ENCODE measurements around the gene PTPRB.

The PTPRB gene

DNA sequence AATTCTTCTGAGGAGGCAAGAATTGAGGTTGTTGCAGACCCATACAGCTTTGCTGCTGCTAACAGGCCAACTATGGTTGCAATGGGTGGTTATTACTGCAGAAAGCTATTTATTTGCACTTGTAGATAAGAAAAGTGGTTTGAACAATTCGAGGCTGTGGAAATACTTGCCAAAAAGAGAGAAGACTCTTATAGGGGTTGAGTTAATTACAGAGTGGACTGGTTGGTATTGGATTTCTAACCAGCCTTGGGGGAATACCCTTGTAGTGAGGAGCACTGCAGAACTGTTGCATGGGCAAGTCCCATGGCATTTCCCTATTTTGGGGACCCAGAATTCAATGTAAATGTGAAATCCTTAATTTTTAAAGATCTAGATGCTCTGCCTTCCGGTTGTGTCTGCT lies 150.6 kb downstream of the PTPRB start:
- Histone ChIP-seq H3K36me3 (no peaks in the 10 kb centered on the region), H3K4me1 (no peaks in the 10 kb centered on the region), H3K9me3 (no peaks in the 10 kb centered on the region), H3K4me3 (ENCODE audit: low read depth, low read length) (no peak overlapping the region), H3K27me3 (no peaks in the 10 kb centered on the region)
- DNase-seq, result no peak
- TF ChIP-seq, protein P1, sequence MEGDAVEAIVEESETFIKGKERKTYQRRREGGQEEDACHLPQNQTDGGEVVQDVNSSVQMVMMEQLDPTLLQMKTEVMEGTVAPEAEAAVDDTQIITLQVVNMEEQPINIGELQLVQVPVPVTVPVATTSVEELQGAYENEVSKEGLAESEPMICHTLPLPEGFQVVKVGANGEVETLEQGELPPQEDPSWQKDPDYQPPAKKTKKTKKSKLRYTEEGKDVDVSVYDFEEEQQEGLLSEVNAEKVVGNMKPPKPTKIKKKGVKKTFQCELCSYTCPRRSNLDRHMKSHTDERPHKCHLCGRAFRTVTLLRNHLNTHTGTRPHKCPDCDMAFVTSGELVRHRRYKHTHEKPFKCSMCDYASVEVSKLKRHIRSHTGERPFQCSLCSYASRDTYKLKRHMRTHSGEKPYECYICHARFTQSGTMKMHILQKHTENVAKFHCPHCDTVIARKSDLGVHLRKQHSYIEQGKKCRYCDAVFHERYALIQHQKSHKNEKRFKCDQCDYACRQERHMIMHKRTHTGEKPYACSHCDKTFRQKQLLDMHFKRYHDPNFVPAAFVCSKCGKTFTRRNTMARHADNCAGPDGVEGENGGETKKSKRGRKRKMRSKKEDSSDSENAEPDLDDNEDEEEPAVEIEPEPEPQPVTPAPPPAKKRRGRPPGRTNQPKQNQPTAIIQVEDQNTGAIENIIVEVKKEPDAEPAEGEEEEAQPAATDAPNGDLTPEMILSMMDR (IDR thresholded peaks at IDR 0.05; ENCODE audit: low read depth, low read length), result no peak

DNA sequence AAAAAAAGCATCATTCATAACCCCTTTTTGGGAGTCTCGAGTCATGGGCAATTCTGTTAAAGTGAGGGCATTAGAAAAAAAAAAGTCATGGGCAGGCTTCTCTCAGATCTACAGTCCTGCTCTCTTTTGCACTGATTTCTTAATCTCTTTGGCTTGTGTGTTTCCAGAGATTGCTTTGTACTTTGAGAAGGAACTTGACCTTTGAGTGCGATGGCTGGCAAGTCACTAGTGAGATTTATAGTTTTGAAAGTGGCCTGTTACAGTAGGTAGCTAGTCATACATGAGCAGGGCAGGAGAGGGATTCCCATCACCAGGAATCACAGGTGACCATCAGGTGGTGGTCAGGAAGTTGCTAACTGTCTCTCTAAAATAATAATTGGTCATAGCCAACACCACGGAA lies 151.5 kb downstream of the PTPRB start:
- H3K36me3 ChIP-seq, result no peaks in the 10 kb centered on the region
- DNase-seq, result no peak
- TF ChIP-seq, protein P1 (IDR thresholded peaks at IDR 0.05; ENCODE audit: low read depth, low read length), result no peak

GRCh38 chr12:70484464-70484863 lies 152.8 kb downstream of the PTPRB start:
- Histone ChIP-seq H3K4me3 (ENCODE audit: low read depth, low read length) (no peak overlapping the region), H3K36me3 (no peaks in the 10 kb centered on the region), H3K4me1 (no peaks in the 10 kb centered on the region), H3K27me3 (no peaks in the 10 kb centered on the region), H3K9me3 (no peaks in the 10 kb centered on the region)
- no peak for DNase-seq
- TF ChIP-seq, protein P1 (IDR thresholded peaks at IDR 0.05; ENCODE audit: low read depth, low read length), result no peak

More for the DNA sequence above, 151.5 kb downstream of the PTPRB start:
- H3K4me3 ChIP-seq (ENCODE audit: low read depth, low read length), result no peak overlapping the region
- no peaks in the 10 kb centered on the region for H3K9me3 ChIP-seq
- H3K27me3 ChIP-seq, result no peaks in the 10 kb centered on the region
- H3K4me1 ChIP-seq, result no peaks in the 10 kb centered on the region

- TF ChIP-seq, protein P1 (IDR thresholded peaks at IDR 0.05; ENCODE audit: low read depth, low read length), result no peak
- Histone ChIP-seq H3K27me3 (no peaks in the 10 kb centered on the region), H3K4me1 (no peaks in the 10 kb centered on the region), H3K9me3 (no peaks in the 10 kb centered on the region), H3K4me3 (ENCODE audit: low read depth, low read length) (no peak overlapping the region), H3K36me3 (no peaks in the 10 kb centered on the region)
- no peak for DNase-seq
These were observed 154.5 kb downstream of the PTPRB start for GRCh38 chr12:70482764-70483163.

DNA sequence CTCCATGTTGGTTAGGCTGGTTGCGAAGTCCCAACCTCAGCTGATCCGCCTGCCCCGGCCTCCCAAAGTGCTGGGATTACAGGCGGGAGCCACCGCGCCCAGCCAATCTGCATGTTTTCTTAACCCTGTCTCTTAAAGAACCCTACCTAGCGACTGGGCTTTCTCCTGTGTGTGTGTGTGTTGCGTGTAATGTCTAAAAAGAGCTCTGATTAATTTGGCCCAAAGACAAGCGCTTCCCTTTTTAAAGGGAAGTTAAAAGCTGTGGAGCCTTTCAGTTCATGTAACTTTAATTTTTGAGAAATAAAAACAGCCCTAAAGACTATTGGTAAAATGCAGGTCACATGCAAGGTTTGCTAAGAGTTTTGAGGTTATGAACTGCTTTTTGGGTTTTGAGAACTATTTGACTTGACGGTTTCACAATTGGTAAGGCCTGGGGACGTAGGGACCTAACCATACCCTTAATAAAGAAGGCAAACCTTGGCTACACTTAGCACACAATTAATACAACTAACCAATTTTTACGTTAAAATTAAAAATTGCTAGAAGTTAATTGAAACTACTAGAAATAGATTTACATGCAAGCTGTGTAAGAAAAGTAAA lies 167.9 kb downstream of the PTPRB start:
- H3K9me3 ChIP-seq, result no peaks in the 10 kb centered on the region
- H3K4me1 ChIP-seq, result no peaks in the 10 kb centered on the region
- TF ChIP-seq, protein P1 (IDR thresholded peaks at IDR 0.05; ENCODE audit: low read depth, low read length), result no peak
- H3K36me3 ChIP-seq, result no peaks in the 10 kb centered on the region
- peaks cover 4% of the 10 kb centered on the region; the same call in 1 of the 2 replicates for H3K27me3 ChIP-seq
- no peak overlapping the region for H3K4me3 ChIP-seq (ENCODE audit: low read depth, low read length)
- DNase-seq, result no peak

DNA sequence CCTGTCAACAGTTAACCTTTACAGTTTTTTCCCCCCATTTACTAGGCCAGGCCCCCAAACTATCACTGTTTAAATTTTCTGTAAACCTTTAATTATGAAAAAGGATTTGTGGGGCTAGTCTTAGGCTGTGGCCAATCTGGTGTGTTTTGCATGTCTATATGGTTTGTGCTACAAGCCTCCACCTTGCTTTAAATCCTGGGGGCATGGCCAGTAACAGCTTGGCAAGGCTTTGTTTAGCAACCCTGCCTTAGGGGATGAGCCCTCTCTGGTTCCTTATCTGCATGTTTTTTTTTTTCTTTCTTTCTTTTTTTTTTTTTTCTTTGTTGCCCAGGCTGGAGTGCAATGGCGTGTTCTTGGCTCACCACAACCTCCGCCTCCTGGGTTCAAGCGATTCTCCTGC lies 168.5 kb downstream of the PTPRB start:
- Histone ChIP-seq H3K9me3 (peaks cover 3% of the 10 kb centered on the region; the same call in 1 of the 2 replicates), H3K36me3 (no peaks in the 10 kb centered on the region), H3K4me1 (no peaks in the 10 kb centered on the region), H3K27me3 (peaks cover 4% of the 10 kb centered on the region; the same call in 1 of the 2 replicates), H3K4me3 (ENCODE audit: low read depth, low read length) (no peak overlapping the region)
- no peak for DNase-seq
- TF ChIP-seq, protein P1 (IDR thresholded peaks at IDR 0.05; ENCODE audit: low read depth, low read length), result no peak

Measured in BE2C (cell line).